ENCODE results near the gene SFXN1.
"Not testable (repeated sequence)": the region's sequence is repeated elsewhere in the genome, so short reads cannot be mapped to it uniquely, and the experiment has no call there.

Gene SFXN1

DNA sequence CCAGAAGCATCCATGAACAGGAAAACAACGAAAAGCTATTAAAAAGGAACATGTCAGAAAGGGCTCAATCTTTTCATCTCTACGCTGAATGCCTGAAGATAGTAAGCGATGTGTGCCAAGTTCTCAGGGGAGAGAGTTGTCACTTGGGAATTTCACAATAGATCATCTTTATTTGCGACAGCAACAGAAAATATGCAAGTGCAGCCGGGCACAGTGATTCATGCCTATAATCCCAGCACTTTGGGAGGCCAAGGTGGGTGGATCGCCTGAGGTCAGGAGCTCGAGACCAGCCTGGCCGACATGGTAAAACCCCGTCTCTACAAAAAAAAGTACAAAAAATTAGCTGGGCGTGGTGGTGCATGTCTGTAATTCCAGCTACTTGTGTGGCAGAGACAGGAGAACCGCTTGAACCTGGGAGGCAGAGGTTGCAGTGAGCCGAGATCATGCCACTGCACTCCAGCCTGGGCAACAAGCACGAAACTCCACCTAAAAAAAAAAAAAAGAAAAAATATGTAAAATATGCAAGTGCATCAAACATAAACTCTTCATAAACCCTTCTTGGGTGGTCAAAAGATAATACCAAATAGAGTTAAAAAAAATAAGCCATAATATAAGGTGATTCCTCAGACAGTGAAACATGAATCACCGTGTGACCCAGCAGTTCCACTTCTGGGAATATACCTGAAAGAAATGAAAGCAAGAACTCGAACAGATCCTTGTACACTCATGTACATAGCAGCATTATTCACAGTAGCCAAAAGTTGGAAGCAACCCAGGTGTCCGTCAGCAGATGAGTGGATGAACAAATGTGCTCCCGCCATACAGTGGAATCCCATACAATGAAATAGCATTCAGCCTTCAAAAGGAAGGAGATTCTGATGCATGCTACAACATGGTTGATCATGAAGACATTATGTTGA, 16.2 kb downstream of the SFXN1 start:
- DNase-seq (ENCODE audit: low spot score): no peak

DNA sequence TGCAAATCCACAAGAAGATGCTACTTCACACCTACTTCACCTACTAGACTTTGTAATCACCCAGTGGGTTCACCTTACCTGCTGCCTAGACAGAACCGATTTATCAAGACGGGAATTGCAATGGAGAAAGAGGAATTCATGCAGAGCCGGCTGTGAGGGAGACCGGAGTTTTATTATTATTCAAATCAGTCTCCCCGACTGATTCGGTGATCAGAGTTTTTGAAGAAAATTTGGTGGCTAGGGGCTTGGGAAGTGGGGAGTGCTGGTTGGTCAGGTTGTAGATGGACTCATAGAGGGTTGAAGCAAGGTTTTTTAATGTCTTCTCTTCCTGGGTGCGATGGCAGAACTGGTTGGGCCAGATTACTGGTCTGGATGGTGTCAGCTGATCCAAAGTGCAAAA, 23.4 kb downstream of the SFXN1 start:
- DNase-seq (ENCODE audit: low spot score): no peak

GRCh38 chr5:175507671-175508070, 29.3 kb downstream of the SFXN1 start:
- DNase-seq (ENCODE audit: low spot score): peak; percentile 62

DNA sequence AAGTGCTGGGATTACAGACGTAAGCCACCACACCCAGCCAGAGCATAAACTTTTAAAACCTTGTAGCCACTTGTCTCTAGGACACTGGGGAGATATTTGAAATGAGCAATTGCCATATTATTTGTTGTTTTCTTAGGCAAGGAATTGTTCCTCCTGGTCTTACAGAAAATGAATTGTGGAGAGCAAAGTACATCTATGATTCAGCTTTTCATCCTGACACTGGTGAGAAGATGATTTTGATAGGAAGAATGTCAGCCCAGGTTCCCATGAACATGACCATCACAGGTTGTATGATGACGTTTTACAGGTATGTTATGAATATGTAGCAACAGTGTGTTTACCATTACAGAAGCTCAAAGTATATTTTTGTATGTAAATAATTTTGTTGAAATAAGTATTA, 30.5 kb downstream of the SFXN1 start:
- no peak for DNase-seq (ENCODE audit: low spot score)

DNA sequence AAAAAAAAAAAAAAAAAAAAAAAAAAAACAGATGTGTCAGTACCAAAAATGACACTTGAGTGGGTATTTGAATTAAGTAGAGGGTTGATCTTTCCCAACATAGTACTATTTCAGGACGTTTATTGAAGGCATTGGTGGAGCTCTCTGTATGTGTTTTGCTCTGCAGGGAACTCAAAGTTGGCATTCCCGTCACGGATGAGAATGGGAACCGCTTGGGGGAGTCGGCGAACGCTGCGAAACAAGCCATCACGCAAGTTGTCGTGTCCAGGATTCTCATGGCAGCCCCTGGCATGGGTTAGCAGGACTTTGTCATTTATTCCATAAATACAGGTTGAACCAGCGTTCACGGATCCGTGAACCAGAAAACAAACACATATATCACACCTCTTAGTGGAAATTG, 34.9 kb downstream of the SFXN1 start:
- no peak for DNase-seq (ENCODE audit: low spot score)

DNA sequence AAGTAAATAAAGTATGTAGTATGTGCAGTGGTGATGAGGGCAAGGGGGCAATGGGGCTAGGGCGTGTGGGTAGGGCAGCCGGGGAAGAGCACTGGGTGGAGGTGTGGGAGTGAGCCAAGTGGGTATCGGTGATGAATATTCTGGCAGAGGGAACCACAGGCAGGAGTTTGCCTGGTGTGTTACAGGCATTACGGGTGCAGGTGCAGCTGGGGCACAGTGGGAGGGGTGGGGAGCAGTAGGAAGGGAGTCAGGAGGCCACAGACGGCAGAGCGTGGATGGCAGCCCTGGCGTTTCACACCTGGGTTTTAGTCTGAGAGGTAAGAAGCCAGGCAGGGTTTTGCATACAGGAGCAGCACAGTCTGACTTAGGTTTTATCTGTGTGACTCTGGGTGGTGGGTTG, 35.4 kb downstream of the SFXN1 start:
- no peak for DNase-seq (ENCODE audit: low spot score)

- DNase-seq (ENCODE audit: low spot score): no peak
Measured at GRCh38 chr5:175516933-175517823, 38.8 kb downstream of the SFXN1 start.

DNA sequence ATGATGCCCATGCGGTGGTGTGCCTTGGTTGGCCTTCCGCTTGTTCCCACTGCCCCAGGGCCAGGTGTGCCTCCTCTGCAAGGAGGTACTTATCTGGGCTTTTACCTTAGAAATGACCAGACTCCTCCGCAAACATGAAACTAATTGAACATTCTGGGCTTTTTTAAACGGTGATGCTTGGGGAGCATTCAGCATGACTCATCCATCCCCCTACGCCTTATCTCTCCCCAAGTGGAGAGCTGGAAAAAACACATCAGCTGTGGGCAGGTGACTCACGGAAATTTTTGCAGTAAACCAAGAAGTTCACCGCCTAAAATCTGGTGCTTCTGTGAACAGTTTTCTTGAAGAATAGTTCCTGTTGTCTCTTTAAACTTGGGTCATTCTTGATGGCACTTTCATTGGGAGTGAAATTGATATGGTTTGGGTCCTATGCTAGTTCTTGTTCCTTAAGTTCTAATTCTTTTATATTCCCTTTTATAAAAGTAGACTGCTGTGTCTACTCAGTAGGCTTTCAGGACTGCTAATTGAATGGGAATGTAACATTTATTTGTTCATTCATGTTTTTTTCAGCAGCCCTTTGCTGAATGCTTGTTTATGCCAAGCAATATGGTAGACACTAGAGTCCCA, 39.6 kb downstream of the SFXN1 start:
- peak; percentile 88 for DNase-seq (ENCODE audit: low spot score)

DNA sequence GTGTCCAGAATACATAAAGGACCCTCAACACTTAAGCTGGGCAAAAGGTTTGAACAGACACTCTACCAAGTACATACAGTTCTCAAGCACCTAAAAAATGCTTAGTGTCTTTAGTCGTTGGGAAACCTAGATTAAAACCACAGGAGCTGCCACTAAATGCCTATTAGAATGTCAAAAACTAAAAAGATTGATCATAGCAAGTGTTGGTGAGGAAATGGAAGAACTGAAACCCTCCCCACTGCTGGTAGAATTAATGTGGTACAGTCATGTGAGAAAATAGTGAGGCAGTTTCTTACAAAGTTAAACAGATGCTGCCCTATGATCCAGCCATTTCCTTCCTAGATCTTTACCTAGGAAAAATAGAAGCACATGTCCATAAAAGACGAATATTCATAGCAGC, 40.6 kb downstream of the SFXN1 start:
- DNase-seq (ENCODE audit: low spot score): no peak

DNA sequence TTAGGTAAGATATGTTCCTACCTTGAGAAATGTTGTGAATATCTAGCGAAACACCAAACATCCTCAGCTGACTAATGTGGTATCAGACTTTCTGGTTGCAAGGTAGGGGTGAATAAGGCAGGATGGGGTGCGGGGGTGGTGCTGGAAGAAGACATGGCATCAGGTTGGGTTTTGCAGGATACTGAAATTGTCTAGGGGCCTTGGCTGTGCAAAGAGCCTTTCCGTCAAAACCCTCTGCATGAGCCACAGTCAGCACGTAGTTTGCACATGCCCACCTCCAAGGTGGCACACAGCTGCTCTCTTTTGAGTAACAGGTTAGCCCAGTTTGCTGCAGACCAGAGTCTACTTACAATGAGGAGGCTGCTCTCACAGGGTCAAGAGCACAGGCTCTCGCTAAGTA, 42.0 kb downstream of the SFXN1 start:
- peak; percentile 56 for DNase-seq (ENCODE audit: low spot score)

DNA sequence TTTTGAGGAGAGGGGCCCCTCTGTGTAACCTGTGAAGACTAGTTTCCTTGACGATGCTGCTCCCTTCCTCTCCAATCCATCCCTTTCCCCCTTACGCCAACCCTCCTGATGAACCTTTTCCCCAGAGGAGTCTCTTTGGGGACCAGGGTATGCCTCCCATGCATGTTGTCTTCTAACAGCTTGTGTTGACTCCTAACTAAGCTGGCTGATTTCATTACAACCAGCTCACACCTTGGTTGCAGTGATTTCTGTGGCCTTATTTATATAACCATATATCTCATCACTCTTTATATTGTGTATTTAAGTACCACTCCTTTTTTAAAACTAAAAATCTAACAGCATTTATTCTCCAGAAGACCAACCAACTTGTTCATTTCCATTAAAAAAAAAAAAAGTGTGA, 42.5 kb downstream of the SFXN1 start:
- no peak for DNase-seq (ENCODE audit: low spot score)

DNA sequence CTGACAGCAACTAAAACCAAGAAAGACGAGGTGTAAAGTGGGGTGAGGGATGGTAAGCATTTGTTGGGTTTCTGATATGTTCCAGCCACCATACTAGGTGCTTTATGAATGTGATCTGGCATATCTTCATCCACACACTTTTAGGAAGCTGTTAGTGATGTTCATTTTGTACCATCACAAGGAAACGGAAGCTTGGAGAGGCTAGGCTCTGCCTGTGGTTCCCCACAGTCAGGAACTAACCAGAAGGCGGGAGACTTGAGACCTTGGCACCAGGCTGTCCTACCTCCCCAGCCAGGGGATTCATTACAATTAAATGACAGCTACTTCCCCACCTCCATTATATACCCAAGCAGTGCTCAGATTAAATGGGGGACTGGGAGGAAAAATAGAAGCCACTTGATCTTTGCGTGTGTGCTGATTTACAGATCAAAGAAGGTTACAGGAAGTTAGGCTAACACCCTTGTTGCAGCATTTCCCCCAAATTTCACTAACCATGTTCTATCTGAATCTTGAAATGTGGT, 43.0 kb downstream of the SFXN1 start:
- peak; percentile 80 for DNase-seq (ENCODE audit: low spot score)

DNA sequence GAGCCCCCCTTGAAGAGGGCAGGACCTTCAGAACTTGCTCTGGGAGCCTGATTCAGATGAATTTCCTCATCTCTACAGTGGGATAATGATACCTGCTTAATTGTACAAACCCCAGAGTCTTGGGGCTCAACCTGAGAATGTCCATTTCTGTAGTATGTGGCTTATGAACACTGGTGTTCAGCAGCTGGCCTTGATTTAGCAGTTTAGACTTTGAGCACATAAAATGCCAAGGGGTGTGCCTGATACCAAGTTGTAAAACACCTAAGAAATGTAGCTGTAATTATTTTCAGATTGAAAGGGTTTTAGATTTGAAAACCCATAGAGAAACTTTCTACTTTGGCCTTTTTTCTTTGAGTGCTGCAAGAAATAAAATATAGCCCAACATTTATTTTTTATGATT, 44.9 kb downstream of the SFXN1 start:
- DNase-seq (ENCODE audit: low spot score): no peak

DNA sequence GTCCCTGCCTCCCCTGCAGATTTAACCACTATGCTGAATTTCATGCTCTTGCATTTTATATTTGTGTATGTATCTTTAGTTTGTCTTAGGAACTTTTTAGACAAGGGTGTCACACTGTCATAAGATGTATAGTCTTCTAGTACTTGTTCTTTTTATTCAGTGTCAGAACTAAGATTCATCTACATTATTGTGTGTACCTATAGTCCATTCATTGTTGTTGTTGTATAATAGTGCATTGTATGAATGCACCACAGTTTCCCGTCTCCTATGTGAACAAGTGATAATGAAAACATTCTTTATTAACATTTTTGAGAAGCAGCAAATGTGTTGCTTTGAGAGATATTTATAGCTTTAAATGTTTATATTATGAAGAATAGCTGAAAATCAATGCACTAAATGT, 45.9 kb downstream of the SFXN1 start:
- no peak for DNase-seq (ENCODE audit: low spot score)

DNA sequence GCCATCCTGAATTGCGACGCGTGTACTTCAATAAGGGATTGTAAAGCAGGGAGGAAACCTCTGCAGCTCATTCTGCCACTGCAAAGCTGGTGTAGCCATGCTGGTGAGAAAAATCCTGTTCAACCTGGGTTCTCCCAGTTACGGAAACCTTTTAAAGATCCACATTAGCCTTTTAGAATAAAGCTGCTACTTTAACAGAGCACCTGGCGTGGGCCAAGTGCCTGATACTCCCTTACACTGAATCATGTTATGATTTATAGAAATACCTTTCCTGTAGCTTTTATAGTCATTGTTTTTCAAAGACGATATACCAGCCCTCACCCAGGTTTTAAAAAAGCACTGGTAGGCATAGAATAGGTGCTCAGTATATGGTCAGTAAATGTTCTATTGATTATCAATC, 48.3 kb downstream of the SFXN1 start:
- no peak for DNase-seq (ENCODE audit: low spot score)

DNA sequence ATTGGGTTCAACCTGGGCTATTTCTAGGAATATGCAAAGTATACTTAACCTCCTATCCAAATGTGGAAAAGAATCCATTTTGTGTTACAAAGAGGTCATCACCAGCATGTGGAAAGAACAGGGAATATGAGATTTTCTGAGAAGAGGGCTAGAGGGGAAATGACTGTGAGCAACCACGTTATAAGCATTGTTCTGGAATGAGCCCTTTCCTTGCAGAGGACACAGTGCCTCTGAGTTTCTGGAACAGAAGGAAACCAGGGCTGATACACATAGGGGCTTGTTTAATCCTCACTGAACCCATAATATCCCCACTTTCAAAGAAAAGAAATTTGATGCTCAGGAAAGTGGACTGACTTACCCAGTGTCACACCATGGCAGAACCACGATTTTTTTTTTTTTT, 53.0 kb downstream of the SFXN1 start:
- no peak for DNase-seq (ENCODE audit: low spot score)

DNA sequence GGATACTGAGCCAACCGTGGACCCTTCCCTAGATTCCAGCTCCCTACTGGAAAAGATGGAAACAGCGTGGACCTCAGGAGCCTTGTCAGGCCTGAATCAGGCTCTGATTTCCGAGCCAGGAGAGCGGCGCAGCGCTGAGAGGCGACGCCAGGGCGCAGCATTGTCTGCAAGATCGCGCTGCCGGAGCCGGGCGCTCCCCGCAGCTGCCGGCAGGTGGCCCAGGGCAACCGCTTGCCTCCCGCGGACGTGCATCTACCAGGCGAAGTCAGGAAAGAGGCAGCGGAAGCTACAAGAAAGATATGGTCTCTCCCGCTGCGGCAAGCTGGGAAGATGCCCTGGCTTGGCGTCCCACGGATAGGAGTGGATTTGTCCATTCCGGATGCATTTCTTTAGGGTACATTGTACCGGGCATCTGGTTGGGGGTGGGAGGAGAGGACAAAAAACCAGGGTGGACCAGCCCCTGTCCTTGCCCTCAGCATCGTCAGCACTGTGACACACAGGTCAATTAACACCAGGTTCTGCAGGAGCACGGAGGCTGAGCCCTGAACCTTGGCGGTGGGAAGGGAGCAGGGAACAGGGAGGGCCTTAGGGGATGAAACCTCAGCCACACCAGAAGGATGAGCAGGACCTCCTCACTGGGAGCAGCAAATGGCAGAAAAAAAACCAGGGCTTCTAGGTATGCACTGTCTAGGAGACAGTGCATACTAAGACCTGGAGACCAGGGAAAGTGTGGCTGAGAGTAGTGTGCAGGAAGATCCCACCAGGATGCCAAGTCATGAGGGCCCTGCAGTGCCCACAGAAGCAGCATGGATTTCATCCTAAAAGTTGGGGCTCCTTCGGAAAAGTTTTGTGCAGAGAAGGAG, 55.9 kb downstream of the SFXN1 start:
- DNase-seq (ENCODE audit: low spot score): peak; percentile 88

- not testable (repeated sequence) for DNase-seq (ENCODE audit: low spot score)
Measured at GRCh38 chr5:175535331-175535730, 57.0 kb downstream of the SFXN1 start.

GRCh38 chr5:175535796-175536195, 57.4 kb downstream of the SFXN1 start:
- no peak for DNase-seq (ENCODE audit: low spot score)

GRCh38 chr5:175538576-175538975, 60.2 kb downstream of the SFXN1 start:
- DNase-seq (ENCODE audit: low spot score): no peak

DNA sequence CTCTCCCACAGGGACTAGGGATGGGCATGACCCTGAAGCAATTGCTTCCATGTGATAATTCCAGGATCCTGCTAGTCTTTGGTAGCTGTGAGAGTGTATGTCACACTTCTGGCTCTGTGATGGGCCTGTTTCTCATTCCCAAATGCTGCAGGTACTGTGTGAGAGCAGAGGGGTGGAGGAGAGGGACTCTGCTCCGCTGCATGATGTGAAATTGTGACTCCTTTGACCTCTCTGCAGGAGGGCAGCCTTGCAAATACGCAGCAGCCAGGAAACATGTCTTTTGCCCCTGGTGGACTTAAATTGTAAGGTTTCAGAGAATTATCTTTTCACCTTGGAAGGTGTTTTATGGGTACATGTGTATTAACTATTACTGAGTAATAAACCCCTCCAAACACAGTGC, 61.6 kb downstream of the SFXN1 start:
- no peak for DNase-seq (ENCODE audit: low spot score)

All from activated CD4-positive, alpha-beta T cell treated with anti-CD3 and anti-CD28 coated beads, Interleukin-2, Interleukin-4, amounts not matched to agents 100 ng/mL and 50 ng/mL, durations not matched to agents 16 hours and 8 hours (primary cell).